GM12801 (cell line): ENCODE results near the gene CSRNP2.

ENCODE experiments used
- TF ChIP-seq, protein P1 (sequence below): IDR thresholded peaks from one replicate; pipeline ENCODE4 v1.5.1; 2011; ENCODE audit warnings: control low read depth; ENCODE audit not compliant: insufficient read length; ENCODE audit errors: extremely low read depth

The CSRNP2 gene

GRCh38 chr12:51083126-51083833 lies at the start of gene CSRNP2:
TSS of gene CSRNP2 (minus strand) at chr12:51083596. CDS start at chr12:51076561, 7,035 bp downstream.
- TF ChIP-seq, protein P1, sequence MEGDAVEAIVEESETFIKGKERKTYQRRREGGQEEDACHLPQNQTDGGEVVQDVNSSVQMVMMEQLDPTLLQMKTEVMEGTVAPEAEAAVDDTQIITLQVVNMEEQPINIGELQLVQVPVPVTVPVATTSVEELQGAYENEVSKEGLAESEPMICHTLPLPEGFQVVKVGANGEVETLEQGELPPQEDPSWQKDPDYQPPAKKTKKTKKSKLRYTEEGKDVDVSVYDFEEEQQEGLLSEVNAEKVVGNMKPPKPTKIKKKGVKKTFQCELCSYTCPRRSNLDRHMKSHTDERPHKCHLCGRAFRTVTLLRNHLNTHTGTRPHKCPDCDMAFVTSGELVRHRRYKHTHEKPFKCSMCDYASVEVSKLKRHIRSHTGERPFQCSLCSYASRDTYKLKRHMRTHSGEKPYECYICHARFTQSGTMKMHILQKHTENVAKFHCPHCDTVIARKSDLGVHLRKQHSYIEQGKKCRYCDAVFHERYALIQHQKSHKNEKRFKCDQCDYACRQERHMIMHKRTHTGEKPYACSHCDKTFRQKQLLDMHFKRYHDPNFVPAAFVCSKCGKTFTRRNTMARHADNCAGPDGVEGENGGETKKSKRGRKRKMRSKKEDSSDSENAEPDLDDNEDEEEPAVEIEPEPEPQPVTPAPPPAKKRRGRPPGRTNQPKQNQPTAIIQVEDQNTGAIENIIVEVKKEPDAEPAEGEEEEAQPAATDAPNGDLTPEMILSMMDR: no peak

- TF ChIP-seq, protein P1: no peak
Measured at GRCh38 chr12:51132693-51133092, 49.3 kb upstream of the CSRNP2 start.

- TF ChIP-seq, protein P1: no peak
Measured at GRCh38 chr12:51131745-51132521, 48.5 kb upstream of the CSRNP2 start.

DNA sequence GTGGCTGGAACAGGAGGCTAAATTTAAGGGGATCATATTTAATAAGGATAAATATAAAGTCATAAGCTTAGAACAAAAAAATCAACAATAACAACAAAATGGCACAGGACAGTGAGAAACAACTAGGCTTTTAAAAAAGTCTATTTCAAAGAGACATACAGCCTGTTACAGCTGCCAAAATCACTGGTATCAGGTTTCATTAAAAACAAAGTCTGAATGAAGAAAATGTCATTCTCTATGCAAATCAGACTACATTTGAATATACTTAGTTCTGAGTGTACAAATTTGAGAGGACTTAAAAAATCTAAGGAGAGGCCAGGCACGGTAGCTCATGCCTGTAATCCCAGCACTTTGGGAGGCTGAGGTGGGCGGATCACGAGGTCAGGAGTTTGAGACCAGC lies 45.5 kb upstream of the CSRNP2 start:
- TF ChIP-seq, protein P1: no peak

- TF ChIP-seq, protein P1: no peak
Measured at GRCh38 chr12:51127050-51127729, 43.8 kb upstream of the CSRNP2 start.

DNA sequence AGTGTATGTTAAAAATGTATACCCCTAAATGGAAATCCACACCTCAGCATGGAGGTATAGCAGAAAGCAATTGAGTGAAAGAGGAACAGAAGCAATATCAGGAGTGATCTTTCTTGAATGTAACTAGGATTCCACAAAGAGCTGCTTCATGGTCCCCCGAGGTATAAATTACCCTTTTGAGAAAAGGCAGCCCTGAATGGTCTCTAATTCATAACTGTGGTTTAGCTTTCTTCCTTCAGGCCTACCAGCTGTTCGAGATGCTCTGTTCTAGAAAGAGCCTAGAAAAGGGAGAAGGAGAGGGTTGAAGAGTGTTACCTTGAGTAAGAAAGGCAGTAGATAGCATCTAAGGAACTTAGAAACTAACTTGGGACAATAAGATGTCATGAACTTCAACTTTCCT lies 42.9 kb upstream of the CSRNP2 start:
- TF ChIP-seq, protein P1: no peak

- TF ChIP-seq, protein P1: no peak
Measured at GRCh38 chr12:51124504-51124903, 41.1 kb upstream of the CSRNP2 start.
